Transverse colon (tissue), 3 donors: ENCODE data around the gene SPATA24.

ENCODE experiments used
- CTCF ChIP-seq, 5 experiments: fragments of 200-600 bp in 3 of 5; fragments of 450-650 bp in 2 of 5; sonication (generic) in 3 of 5; IDR thresholded peaks; 1 replicate in 2 of 5; 2 replicates in 3 of 5; pipeline ENCODE4 v1.5.1; 2016 to 2017; ENCODE audit warnings: antibody characterized with exemption in 5 of 5, inconsistent platforms in 3 of 5, mild to moderate bottlenecking in 2 of 5, moderate library complexity in 1 of 5
- POLR2A ChIP-seq: fragments of 450-650 bp; IDR thresholded peaks from one replicate; pipeline ENCODE4 v1.6.1; 2016; ENCODE audit warnings: antibody characterized with exemption, mild to moderate bottlenecking, moderate library complexity

GRCh38 chr5:139439013-139439903 lies 35.4 kb upstream of the SPATA24 start, which contains the start of gene DNAJC18:
- TF ChIP-seq POLR2A (peak; percentile 42), CTCF (IDR thresholded peaks at IDR 0.05) (no peak)
